Upper lobe of left lung (tissue), 6 donors: ENCODE measurements around the gene BABAM2. TPM values are rescaled to one million over a fixed set of nuclear protein-coding genes. Genes with fewer than 3 reads are reported as not detected.
A peak's percentile ranks its signal among the peaks of the same experiment; 100 is the strongest.

Source experiments
- ATAC-seq, 2 donors: fragments of 200-7000 bp; cut with Tn5 transposase; one replicate each; pipeline ENCODE4 v1.9.1; 2022; ENCODE audit warnings: mild to moderate bottlenecking in 2 of 2, moderate library complexity in 2 of 2; ENCODE audit not compliant: low FRiP score in 2 of 2
- DNase-seq, 2 donors: peaks; one replicate each; pipeline ENCODE4 v3.0.0-alpha.2; 2019 to 2020
- H3K27ac ChIP-seq, 4 donors: fragments of 200-600 bp; sonication (generic); one replicate each; pipeline ENCODE4 v1.5.1; 2016 to 2019
- H3K27me3 ChIP-seq, 4 donors: fragments of 200-600 bp; sonication (generic); one replicate each; pipeline ENCODE4 v1.5.1; 2017 to 2019
- H3K36me3 ChIP-seq, 4 donors: fragments of 200-600 bp; sonication (generic); one replicate each; pipeline ENCODE4 v1.5.1; 2016 to 2019
- H3K4me1 ChIP-seq, 4 donors: fragments of 200-600 bp; sonication (generic); one replicate each; pipeline ENCODE4 v1.5.1; 2018 to 2019
- H3K4me3 ChIP-seq, 4 donors: fragments of 200-600 bp; sonication (generic); one replicate each; pipeline ENCODE4 v1.5.1; 2017 to 2019; ENCODE audit warnings: mild to moderate bottlenecking in 2 of 4, moderate library complexity in 1 of 4
- H3K9me3 ChIP-seq, 4 donors: fragments of 200-600 bp; sonication (generic); one replicate each; pipeline ENCODE4 v1.5.1; 2018 to 2019
- EP300 ChIP-seq, 4 donors: sonication (generic); formaldehyde crosslinking; IDR thresholded peaks; one replicate each; pipeline ENCODE4 v1.5.1; 2017; ENCODE audit warnings: antibody characterized with exemption in 4 of 4, control low read depth in 2 of 4
- POLR2A ChIP-seq, 4 donors: fragments of 450-650 bp; IDR thresholded peaks; one replicate each; pipeline ENCODE4 v1.5.1; 2016 to 2017; ENCODE audit warnings: antibody characterized with exemption in 4 of 4, mild to moderate bottlenecking in 2 of 4
- POLR2AphosphoS5 ChIP-seq, 2 donors: sonication (generic); formaldehyde crosslinking; IDR thresholded peaks; one replicate each; pipeline ENCODE4 v1.5.1; 2017; ENCODE audit warnings: antibody characterized with exemption in 2 of 2
- WGBS, 2 donors: methylation state at CpG; one replicate each; pipeline ENCODE4 v1.1.5; 2017 to 2018; 5-methylcytosine and 5-hydroxymethylcytosine counted together
- total RNA-seq, 6 donors: library from RNA; depleted of rRNA in 4 of 6; stranded (reverse); fragments of >200 nt in 4 of 6; gene quantifications; one replicate each; pipeline versions ENCODE4 v1.1.0 to v1.2.1, GENCODE V29; 2016 to 2021
- TF ChIP-seq, protein P1 (sequence below), 6 experiments: fragments of 450-650 bp in 4 of 6; fragments of 200-600 bp in 2 of 6; sonication (generic) in 2 of 6; IDR thresholded peaks; one replicate each; pipeline ENCODE4 v1.5.1; 2016 to 2019; ENCODE audit warnings: antibody characterized with exemption in 6 of 6
- donor health status: DM: no; HTN: no; CAD: no; lungs with moderate emphysema.
- donor health status: DM: no; HTN: yes; CAD: no; lungs with severe emphysema.

Gene BABAM2
- total RNA-seq, 6 donors from 2014 or later = 23.0 to 44.0 (median 38.2) TPM

DNA sequence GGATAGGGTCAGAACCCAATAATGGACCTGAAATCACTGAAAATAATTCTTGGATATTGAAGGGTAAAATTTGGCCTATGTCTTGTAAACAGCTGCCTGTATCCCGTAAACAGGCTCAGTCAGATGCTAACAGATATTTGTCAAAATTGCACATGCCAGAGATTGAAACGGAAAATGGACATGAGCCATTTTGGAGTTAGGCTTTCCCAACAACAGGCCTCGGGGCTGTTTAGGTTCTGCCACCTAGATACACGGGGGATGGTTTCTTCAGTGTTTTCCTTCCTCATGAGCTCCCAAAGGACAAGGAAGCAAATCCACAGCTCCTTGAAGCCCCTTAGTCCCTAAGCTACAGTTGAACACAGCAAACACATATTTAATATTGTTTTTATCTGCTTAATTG is 297.9 kb downstream of the BABAM2 start:
- no peak for ATAC-seq
- no peak overlapping the region for H3K27ac ChIP-seq
- no peak for TF ChIP-seq EP300 (IDR thresholded peaks at IDR 0.05)
- TF ChIP-seq, protein P1, sequence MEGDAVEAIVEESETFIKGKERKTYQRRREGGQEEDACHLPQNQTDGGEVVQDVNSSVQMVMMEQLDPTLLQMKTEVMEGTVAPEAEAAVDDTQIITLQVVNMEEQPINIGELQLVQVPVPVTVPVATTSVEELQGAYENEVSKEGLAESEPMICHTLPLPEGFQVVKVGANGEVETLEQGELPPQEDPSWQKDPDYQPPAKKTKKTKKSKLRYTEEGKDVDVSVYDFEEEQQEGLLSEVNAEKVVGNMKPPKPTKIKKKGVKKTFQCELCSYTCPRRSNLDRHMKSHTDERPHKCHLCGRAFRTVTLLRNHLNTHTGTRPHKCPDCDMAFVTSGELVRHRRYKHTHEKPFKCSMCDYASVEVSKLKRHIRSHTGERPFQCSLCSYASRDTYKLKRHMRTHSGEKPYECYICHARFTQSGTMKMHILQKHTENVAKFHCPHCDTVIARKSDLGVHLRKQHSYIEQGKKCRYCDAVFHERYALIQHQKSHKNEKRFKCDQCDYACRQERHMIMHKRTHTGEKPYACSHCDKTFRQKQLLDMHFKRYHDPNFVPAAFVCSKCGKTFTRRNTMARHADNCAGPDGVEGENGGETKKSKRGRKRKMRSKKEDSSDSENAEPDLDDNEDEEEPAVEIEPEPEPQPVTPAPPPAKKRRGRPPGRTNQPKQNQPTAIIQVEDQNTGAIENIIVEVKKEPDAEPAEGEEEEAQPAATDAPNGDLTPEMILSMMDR (IDR thresholded peaks at IDR 0.05) = no peak
- TF ChIP-seq POLR2A (IDR thresholded peaks at IDR 0.05) = no peak
- TF ChIP-seq POLR2AphosphoS5 (IDR thresholded peaks at IDR 0.05) = no peak
- no peaks in the 10 kb centered on the region for H3K36me3 ChIP-seq
- 66 to 85% methylated on average over 4 of the region's 4 CpGs for WGBS, 2 donors
- H3K4me1 ChIP-seq = no peaks in the 10 kb centered on the region
- no peaks in the 10 kb centered on the region for H3K27me3 ChIP-seq
- H3K4me3 ChIP-seq = no peak overlapping the region
- H3K9me3 ChIP-seq = no peaks in the 10 kb centered on the region
- DNase-seq = no peak

DNA sequence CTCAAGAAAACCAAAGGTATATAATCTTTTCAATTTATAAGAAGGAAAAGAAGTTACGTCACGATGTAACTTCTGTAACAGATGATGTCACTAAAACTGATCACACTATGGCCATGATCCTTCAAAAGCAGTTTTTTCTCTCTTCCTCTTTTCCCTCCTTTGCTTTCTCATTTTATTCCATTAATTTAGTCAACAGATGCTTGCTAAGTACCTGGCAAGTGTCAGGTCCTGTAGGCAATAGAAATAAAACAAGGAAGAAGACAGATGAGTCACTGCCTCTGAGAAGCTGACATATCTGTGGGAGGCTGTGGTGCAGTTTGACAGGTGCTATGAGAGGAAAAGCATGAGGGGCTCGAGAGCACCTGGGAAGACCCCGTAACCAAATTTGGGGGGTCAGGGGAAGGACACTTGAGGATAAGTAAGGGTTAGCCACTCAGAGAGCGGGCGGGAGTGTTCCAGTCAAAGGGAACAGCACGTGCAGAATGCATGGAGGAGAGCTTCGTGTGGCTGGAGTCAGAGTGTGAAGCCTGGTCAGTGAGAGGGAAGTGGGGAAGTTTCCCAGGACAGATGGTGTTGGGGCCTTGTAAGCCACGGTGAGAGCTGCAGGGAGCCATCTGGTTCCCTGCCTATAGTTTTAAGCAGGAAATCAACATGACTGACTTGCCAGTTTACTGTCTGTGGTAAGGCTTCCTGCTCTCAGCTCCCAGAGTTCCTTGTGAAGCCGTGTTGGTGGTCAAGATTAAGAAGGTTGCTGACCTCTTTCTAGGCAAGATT is 303.3 kb downstream of the BABAM2 start:
- 66 to 75% methylated on average over 10 of the region's 10 CpGs for WGBS, 2 donors
- no peaks in the 10 kb centered on the region for H3K9me3 ChIP-seq

DNA sequence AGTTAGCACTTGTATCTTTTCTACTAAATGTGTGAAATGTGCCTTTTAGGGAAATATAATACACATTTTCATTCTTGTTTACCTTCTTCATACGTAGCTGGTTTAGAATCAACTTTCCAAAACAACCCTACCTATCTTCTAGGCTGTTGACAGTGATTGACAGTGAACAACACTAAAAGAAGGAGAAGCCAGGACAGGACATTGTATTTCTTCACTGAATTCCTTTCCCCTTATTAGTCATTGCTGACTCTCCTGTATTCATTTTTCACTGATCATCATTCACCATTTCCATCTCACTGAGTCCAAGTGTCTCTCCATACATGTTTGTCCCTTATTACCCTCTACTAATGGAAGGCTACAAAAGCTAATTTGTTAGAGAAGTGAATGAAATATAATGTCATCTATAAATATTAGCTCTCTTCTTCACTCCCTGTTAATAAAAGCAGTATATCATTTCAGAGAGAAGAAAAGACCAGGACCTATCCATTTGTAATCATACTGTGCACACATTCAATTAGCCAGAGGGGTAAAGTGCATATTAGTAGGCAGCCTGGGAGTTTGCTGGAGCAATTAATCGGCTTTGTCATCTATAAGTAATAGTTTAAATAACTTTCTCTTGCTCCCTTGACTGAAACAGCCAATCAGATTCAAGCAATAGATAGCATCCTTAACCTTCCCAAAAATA is 309.6 kb downstream of the BABAM2 start:
- WGBS, 2 donors = 87 to 91% methylated on average over 2 of the region's 2 CpGs
- no peak for ATAC-seq
- no peak for DNase-seq
- Histone ChIP-seq H3K9me3 (no peaks in the 10 kb centered on the region), H3K27me3 (no peaks in the 10 kb centered on the region), H3K4me3 (no peak overlapping the region), H3K27ac (no peak overlapping the region), H3K4me1 (no peaks in the 10 kb centered on the region), H3K36me3 (no peaks in the 10 kb centered on the region)
- no peak for TF ChIP-seq POLR2AphosphoS5 (IDR thresholded peaks at IDR 0.05)
- TF ChIP-seq EP300 (IDR thresholded peaks at IDR 0.05) = no peak
- no peak for TF ChIP-seq POLR2A (IDR thresholded peaks at IDR 0.05)
- TF ChIP-seq, protein P1 (IDR thresholded peaks at IDR 0.05) = no peak

More for the DNA sequence above, 303.3 kb downstream of the BABAM2 start:
- H3K4me3 ChIP-seq = no peak overlapping the region
- TF ChIP-seq POLR2A (IDR thresholded peaks at IDR 0.05) (no peak), POLR2AphosphoS5 (IDR thresholded peaks at IDR 0.05) (no peak), EP300 (IDR thresholded peaks at IDR 0.05) (no peak)
- TF ChIP-seq, protein P1 (IDR thresholded peaks at IDR 0.05) = no peak
- H3K27ac ChIP-seq = no peak overlapping the region
- DNase-seq (no peak), ATAC-seq (no peak)
- H3K4me1 ChIP-seq = no peaks in the 10 kb centered on the region
- H3K36me3 ChIP-seq = no peaks in the 10 kb centered on the region
- H3K27me3 ChIP-seq = no peaks in the 10 kb centered on the region

DNA sequence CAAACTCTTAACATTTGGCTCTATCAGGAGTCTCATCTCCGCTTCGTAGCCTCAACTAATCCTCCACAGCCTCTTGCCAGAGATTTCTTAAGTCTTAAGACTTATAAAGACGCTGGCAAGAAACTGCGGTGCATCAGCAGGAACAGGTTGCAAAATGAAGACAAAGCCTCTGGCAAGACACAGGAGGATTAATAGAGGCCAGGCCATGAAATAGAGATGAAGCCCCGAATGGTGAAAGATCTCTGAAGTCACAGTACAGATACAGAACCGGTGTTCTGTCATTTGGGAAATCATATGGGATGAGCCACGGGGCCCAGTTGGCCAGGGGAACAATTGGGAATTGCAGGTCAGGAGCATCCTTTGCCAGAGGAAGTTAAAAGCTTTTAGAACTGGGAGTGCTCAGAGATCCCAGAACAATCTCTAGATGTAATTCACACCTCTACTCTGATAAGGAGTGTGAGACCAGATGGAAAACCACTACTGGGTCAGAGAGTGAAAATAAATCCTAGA is 311.2 kb downstream of the BABAM2 start:
- no peaks in the 10 kb centered on the region for H3K4me1 ChIP-seq
- no peak for TF ChIP-seq POLR2A (IDR thresholded peaks at IDR 0.05)
- TF ChIP-seq POLR2AphosphoS5 (IDR thresholded peaks at IDR 0.05) = no peak
- TF ChIP-seq EP300 (IDR thresholded peaks at IDR 0.05) = no peak
- peak in 1 of 2 donors; percentile 29 for ATAC-seq
- H3K27ac ChIP-seq = no peak overlapping the region
- H3K36me3 ChIP-seq = no peaks in the 10 kb centered on the region
- WGBS, 2 donors = 84 to 89% methylated on average over 7 of the region's 7 CpGs
- no peaks in the 10 kb centered on the region for H3K9me3 ChIP-seq
- H3K27me3 ChIP-seq = no peaks in the 10 kb centered on the region
- no peak for DNase-seq
- no peak overlapping the region for H3K4me3 ChIP-seq

DNA sequence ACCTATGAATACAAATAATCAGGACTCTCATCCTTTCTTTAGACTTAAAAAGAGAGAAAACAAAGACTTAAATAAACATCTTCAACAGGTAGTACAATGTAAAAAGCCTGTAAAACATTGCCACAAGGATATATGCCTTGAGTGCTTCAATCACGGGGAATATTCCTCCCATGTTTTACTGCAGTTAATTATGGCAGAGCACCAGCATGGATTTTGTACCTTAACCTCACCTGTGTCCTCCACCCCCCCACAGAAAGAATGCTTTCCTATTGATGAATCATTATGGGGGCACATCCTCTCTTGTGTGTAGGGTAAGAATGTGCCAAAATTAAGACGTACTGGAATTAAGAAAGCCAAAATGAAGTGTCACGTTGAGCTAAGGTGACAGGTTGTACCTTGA is 312.2 kb downstream of the BABAM2 start:
- H3K4me1 ChIP-seq = no peaks in the 10 kb centered on the region
- 93 to 94% methylated on average over 3 of the region's 3 CpGs for WGBS, 2 donors
- DNase-seq (no peak), ATAC-seq (no peak)
- H3K36me3 ChIP-seq = no peaks in the 10 kb centered on the region
- no peak overlapping the region for H3K27ac ChIP-seq
- H3K4me3 ChIP-seq = no peak overlapping the region
- no peaks in the 10 kb centered on the region for H3K9me3 ChIP-seq
- TF ChIP-seq EP300 (IDR thresholded peaks at IDR 0.05) = no peak
- no peak for TF ChIP-seq POLR2AphosphoS5 (IDR thresholded peaks at IDR 0.05)
- TF ChIP-seq, protein P1 (IDR thresholded peaks at IDR 0.05) = no peak
- no peak for TF ChIP-seq POLR2A (IDR thresholded peaks at IDR 0.05)
- H3K27me3 ChIP-seq = no peaks in the 10 kb centered on the region
